GM12865 (cell line): ENCODE data around the gene SUCLA2.

ENCODE experiments used
- DNase-seq: peaks from one replicate; pipeline ENCODE4 v3.0.0; 2010; ENCODE audit warnings: low read depth
- H3K4me3 ChIP-seq: 2 replicates; pipeline ENCODE4 v1.5.1; 2011; ENCODE audit warnings: mild to moderate bottlenecking, low read depth, low read length, control low read depth
- TF ChIP-seq, protein P1 (sequence below): IDR thresholded peaks from 2 replicates; pipeline ENCODE4 v1.5.1; 2011; ENCODE audit warnings: low read length, control low read depth, low read depth, inconsistent platforms; ENCODE audit not compliant: insufficient read depth; ENCODE audit errors: missing control alignments

SUCLA2 gene

GRCh38 chr13:47896111-47896510 is 105.0 kb downstream of the SUCLA2 start:
- no peak overlapping the region for H3K4me3 ChIP-seq
- no peak for DNase-seq
- TF ChIP-seq, protein P1, sequence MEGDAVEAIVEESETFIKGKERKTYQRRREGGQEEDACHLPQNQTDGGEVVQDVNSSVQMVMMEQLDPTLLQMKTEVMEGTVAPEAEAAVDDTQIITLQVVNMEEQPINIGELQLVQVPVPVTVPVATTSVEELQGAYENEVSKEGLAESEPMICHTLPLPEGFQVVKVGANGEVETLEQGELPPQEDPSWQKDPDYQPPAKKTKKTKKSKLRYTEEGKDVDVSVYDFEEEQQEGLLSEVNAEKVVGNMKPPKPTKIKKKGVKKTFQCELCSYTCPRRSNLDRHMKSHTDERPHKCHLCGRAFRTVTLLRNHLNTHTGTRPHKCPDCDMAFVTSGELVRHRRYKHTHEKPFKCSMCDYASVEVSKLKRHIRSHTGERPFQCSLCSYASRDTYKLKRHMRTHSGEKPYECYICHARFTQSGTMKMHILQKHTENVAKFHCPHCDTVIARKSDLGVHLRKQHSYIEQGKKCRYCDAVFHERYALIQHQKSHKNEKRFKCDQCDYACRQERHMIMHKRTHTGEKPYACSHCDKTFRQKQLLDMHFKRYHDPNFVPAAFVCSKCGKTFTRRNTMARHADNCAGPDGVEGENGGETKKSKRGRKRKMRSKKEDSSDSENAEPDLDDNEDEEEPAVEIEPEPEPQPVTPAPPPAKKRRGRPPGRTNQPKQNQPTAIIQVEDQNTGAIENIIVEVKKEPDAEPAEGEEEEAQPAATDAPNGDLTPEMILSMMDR, result no peak

GRCh38 chr13:47893527-47893926 is 107.5 kb downstream of the SUCLA2 start:
- TF ChIP-seq, protein P1, result no peak
- H3K4me3 ChIP-seq, result no peak overlapping the region
- DNase-seq, result no peak
